ENCODE data around the gene PHF21A.
"Not testable (repeated sequence)": the region's sequence is repeated elsewhere in the genome, so short reads cannot be mapped to it uniquely, and the experiment has no call there.

- not testable (repeated sequence) for TF ChIP-seq PAX8 (CRISPR knock-in tag; IDR thresholded peaks at IDR 0.05; ENCODE audit: borderline replicate concordance); ZFP36 (IDR thresholded peaks at IDR 0.05; ENCODE audit: borderline replicate concordance, low read depth, low read length, partially characterized antibody); SALL2 (CRISPR knock-in tag; IDR thresholded peaks at IDR 0.05); CEBPB (IDR thresholded peaks at IDR 0.05; ENCODE audit: borderline replicate concordance, low read depth, low read length); ERF (CRISPR knock-in tag; IDR thresholded peaks at IDR 0.05); POLR2A (IDR thresholded peaks at IDR 0.05; ENCODE audit: insufficient read depth in 1 of 2, low read depth in 2 of 2, low read length in 2 of 2)
These were observed 221.0 kb downstream of the PHF21A start for GRCh38 chr11:45900175-45900800.
